Measurements from ENCODE around the gene HIF1A.

HIF1A gene

DNA sequence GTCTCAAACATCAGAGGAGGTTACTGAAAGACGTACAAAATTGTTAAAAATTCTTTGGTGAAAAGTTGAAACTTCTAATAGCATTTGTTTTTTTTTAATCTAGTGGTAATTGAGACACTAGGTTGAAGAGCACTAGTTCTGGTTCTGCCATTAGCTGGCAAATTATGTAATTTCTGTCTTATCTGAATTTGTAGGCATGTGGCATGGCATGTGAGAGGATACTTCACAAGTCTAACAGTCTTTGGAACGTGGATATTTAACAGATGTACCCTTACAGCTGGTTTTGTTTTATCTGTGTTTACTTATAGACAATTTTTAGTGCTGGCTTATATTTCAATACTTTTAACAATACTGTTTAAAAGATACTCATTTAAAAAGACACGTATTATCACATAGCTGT lies 72.9 kb downstream of the HIF1A start:
- in situ Hi-C loops (cut with HindIII; ENCODE audit: low sequenced_read_pairs), result no loop called here

DNA sequence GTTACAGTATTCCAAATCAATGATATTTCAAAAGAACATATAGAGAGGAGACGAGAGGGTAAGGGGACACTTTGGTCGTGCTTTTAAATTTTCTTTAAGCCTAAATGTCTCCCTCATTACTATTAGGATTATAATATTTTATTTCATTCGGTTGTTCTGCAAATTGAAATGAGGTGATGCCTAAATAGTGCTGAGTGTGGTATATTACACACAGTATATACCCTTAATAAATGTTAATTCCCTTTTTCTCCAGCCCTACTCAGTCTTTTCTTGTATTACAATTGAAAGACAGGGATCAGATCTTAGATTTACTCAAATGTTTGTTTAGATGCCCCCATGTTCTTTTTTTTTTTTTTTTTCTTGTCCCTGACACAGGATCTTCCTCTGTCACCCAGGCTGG lies 74.6 kb downstream of the HIF1A start:
- in situ Hi-C loops (cut with HindIII; ENCODE audit: low sequenced_read_pairs), result no loop called here

DNA sequence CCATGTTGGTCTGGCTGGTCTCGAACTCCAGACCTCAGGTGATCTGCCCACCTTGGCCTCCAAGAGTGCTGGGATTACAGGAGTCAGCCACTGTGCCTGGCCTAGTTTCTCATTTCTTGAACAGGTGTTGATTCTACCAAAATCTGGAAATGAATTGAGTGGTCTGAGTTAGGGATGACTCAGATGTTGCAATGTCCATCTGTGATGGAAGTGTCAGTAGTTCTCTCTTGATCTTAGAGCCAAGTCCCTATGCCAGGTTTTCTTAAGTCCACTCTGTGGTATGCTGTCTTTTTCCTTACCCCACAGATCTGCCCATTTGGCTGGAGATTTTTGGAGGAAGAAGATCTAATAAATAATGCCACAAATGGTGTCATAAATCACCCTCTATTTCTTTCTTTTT lies 79.5 kb downstream of the HIF1A start:
- in situ Hi-C loops (cut with HindIII; ENCODE audit: low sequenced_read_pairs), result no loop called here

DNA sequence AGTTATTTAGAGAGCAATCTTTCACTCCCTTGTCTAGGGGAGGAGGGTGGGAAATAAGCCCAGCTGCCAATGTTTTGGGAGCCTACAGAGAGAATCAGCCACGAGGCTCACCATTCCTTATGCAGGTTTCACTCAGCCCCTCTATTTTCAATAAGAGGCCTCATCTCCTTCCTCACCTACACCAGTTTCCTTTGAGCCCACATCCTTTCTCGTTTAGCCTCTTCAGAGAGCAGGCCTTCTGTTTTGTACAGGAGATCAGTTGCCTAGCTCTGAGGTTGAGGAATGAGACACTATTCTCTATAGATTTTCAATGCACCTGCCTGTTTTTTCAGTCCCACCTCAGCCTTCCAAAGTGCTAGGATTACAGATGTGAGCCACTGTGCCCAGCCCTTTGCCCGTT lies 84.8 kb downstream of the HIF1A start:
- in situ Hi-C loops (cut with HindIII; ENCODE audit: low sequenced_read_pairs), result no loop called here

GRCh38 chr14:61797309-61797708 lies 102.0 kb downstream of the HIF1A start:
- in situ Hi-C loops (cut with HindIII; ENCODE audit: low sequenced_read_pairs), result no loop called here

Measured in endothelial cell of hepatic sinusoid (primary cell).